ENCODE results near the gene CAMTA2. TPM values are rescaled to one million over a fixed set of nuclear protein-coding genes. Genes with fewer than 3 reads are reported as not detected.
"Not testable (repeated sequence)": the region's sequence is repeated elsewhere in the genome, so short reads cannot be mapped to it uniquely, and the experiment has no call there.

CAMTA2 gene
- total RNA-seq, 4 donors from 2014 or later = 15.3 to 46.2 (median 22.5) TPM

DNA sequence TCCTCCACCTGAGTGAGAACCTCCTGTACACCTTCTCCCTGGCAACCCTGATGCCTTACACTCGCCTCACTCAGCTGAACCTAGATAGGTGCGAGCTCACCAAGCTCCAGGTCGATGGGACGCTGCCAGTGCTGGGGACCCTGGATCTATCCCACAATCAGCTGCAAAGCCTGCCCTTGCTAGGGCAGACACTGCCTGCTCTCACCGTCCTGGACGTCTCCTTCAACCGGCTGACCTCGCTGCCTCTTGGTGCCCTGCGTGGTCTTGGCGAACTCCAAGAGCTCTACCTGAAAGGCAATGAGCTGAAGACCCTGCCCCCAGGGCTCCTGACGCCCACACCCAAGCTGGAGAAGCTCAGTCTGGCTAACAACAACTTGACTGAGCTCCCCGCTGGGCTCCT lies 54.7 kb downstream of the CAMTA2 start:
- Histone ChIP-seq H3K36me3 (peaks cover 0 to 29% (median 4%) of the 10 kb centered on the region in 3 donors), H3K27ac (no peak overlapping the region), H3K4me1 (peaks cover 0 to 18% (median 3%) of the 10 kb centered on the region in 4 donors), H3K4me3 (no peak overlapping the region), H3K9me3 (no peaks in the 10 kb centered on the region), H3K27me3 (no peaks in the 10 kb centered on the region)
- DNase-seq (ENCODE audit: low spot score in 2 of 2) = no peak
- 93 to 94% methylated on average over 12 of the region's 12 CpGs for WGBS, 2 donors
- TF ChIP-seq, protein P1, sequence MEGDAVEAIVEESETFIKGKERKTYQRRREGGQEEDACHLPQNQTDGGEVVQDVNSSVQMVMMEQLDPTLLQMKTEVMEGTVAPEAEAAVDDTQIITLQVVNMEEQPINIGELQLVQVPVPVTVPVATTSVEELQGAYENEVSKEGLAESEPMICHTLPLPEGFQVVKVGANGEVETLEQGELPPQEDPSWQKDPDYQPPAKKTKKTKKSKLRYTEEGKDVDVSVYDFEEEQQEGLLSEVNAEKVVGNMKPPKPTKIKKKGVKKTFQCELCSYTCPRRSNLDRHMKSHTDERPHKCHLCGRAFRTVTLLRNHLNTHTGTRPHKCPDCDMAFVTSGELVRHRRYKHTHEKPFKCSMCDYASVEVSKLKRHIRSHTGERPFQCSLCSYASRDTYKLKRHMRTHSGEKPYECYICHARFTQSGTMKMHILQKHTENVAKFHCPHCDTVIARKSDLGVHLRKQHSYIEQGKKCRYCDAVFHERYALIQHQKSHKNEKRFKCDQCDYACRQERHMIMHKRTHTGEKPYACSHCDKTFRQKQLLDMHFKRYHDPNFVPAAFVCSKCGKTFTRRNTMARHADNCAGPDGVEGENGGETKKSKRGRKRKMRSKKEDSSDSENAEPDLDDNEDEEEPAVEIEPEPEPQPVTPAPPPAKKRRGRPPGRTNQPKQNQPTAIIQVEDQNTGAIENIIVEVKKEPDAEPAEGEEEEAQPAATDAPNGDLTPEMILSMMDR (IDR thresholded peaks at IDR 0.05) = no peak
- no peak for TF ChIP-seq EP300 (IDR thresholded peaks at IDR 0.05)
- TF ChIP-seq POLR2A (IDR thresholded peaks at IDR 0.05) = no peak

DNA sequence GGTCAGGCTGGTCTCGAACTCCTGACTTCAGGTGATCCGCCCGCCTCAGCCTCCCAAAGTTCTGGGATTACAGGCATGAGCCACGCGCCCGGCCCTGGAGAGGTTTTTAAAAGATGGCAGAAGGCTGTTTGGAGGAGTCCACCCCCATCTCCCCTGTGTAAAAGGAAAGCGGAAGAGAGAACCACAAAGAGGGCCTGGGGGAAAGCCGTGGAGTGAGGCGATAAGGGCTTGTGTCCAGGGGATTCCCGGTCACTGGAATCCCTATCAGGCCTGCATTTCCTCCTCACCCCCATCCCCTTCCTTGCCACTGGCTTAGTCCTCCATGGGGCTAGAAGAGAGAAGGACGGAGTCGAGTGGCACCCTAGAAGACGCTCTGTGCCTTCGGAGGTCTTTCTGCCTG lies 55.5 kb downstream of the CAMTA2 start, which contains the start of gene GP1BA:
TSS of gene GP1BA (plus strand) at position 315 of the 400 bp plus-strand sequence. CDS start 328 bp downstream, outside the sequence.
- no peak within 1 kb of the TSS for H3K4me3 ChIP-seq
- TF ChIP-seq, protein P1 (IDR thresholded peaks at IDR 0.05) = no peak
- TF ChIP-seq POLR2A (IDR thresholded peaks at IDR 0.05) (no peak), EP300 (IDR thresholded peaks at IDR 0.05) (no peak)
- peaks cover 0 to 18% (median 3%) of the 10 kb centered on the region in 4 donors for H3K4me1 ChIP-seq
- no peaks in the 10 kb centered on the region for H3K27me3 ChIP-seq
- WGBS, 2 donors = 72 to 80% methylated on average over 14 of the region's 14 CpGs
- no peak for DNase-seq (ENCODE audit: low spot score in 2 of 2)
- no peaks in the 10 kb centered on the region for H3K9me3 ChIP-seq
- peaks cover 0 to 21% (median 0%) of the 10 kb centered on the region in 3 donors for H3K36me3 ChIP-seq
- no peak within 1 kb of the TSS for H3K27ac ChIP-seq

DNA sequence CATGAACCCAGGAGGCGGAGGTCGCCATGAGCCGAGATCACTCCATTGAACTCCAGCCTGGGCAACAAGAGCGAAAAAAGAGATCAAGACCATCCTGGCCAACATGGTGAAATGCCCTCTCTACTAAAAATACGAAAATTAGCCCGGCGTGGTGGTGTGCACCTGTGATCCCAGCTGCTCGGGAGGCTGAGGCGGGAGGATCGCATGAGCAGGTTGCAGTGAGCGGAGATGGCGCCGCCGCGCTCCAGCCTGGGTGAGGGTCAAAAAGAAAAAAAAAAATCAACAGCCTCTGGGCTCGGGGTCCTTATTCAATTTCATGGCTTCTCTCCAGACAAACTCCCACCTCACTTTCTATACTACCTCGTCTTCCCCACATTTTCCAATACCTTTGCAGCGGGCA lies 58.6 kb downstream of the CAMTA2 start:
- WGBS, 2 donors = 95 to 96% methylated on average over 18 of the region's 18 CpGs
- DNase-seq (ENCODE audit: low spot score in 2 of 2) = no peak
- H3K9me3 ChIP-seq = no peaks in the 10 kb centered on the region
- H3K27ac ChIP-seq = no peak overlapping the region
- TF ChIP-seq EP300 (IDR thresholded peaks at IDR 0.05) (no peak), POLR2A (IDR thresholded peaks at IDR 0.05) (no peak)
- TF ChIP-seq, protein P1 (IDR thresholded peaks at IDR 0.05) = no peak
- no peaks in the 10 kb centered on the region for H3K27me3 ChIP-seq
- H3K36me3 ChIP-seq = peaks cover 0 to 4% (median 0%) of the 10 kb centered on the region in 3 donors
- H3K4me1 ChIP-seq = peaks cover 0 to 9% (median under 1%) of the 10 kb centered on the region in 4 donors
- no peak overlapping the region for H3K4me3 ChIP-seq

DNA sequence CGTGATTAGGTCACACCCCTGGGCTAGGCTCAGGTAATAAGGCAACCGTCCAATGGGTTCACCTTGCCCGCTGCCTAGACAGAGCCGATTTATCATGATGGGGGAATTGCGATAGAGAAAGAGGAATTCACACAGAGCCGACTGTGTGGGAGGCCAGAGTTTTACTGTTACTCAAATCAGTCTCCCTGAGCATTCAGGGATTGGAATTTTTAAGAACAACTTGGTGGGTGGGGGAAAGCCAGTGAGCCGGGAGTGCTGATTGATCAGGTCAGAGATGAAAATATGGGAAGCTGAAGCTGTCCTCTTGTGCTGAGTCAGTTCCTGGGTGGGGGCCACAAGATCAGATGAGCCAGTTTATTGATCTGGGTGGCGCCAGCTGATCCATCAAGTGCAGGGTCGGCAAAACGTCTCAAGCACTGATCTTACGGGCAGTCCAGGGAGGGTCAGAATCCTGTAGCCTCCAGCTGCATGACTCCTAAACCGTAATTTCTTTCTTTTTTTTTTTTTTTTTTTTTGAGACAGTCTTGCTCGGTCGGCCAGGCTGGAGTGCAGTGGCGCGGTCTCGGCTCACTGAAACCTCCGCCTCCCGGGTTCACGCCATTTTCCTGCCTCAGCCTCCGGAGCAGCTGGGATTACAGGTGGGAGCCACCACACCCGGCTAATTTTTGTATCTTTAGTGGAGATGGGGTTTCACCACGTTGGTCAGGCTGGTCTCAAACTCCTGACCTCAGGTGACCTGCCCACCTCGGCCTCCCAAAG lies 60.7 kb downstream of the CAMTA2 start:
- H3K27ac ChIP-seq; H3K27me3 ChIP-seq; H3K4me3 ChIP-seq; H3K9me3 ChIP-seq; H3K36me3 ChIP-seq; DNase-seq (ENCODE audit: low spot score in 2 of 2); H3K4me1 ChIP-seq: not testable (repeated sequence)
- 79 to 80% methylated on average over 23 to 24 of the region's 24 CpGs for WGBS, 2 donors

DNA sequence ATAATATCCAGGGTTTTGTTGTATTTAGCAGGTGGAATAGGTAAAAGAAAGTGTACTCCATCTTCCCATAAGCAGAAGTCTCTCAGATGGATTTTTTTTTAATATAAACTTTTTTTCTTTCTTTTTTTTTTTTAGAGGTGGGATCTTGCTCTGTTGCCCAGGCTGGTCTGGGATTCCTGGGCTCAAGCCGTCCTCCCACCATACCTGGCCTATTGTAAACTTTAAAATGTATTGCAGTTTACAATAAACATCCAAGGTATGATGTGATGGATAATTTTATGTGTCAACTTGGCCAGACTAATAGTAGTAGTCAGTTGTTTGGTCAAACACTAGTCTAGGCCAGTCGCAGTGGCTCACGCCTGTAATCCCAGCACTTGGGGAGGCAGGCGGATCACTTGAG lies 66.2 kb downstream of the CAMTA2 start:
- Histone ChIP-seq H3K4me3 (no peak overlapping the region), H3K27me3 (no peaks in the 10 kb centered on the region), H3K4me1 (no peaks in the 10 kb centered on the region), H3K27ac (no peak overlapping the region), H3K9me3 (no peaks in the 10 kb centered on the region), H3K36me3 (no peaks in the 10 kb centered on the region)
- TF ChIP-seq, protein P1 (IDR thresholded peaks at IDR 0.05) = no peak
- TF ChIP-seq POLR2A (IDR thresholded peaks at IDR 0.05) (no peak), EP300 (IDR thresholded peaks at IDR 0.05) (no peak)
- WGBS, 2 donors = 83 to 89% methylated on average over 4 of the region's 4 CpGs
- DNase-seq (ENCODE audit: low spot score in 2 of 2) = no peak

Data from tibial nerve (tissue), 4 donors.